HepG2 (cell line): ENCODE results near the gene SIT1. TPM values are rescaled to one million over a fixed set of nuclear protein-coding genes. Genes with fewer than 3 reads are reported as not detected.

Experiments used
- FOSL2 ChIP-seq: sonication (generic); formaldehyde crosslinking; IDR thresholded peaks from 2 replicates; pipeline ENCODE4 v1.4.0; 2020; ENCODE audit warnings: missing genetic modification reagents
- FOXC1 ChIP-seq: sonication (generic); formaldehyde crosslinking; IDR thresholded peaks from 2 replicates; pipeline ENCODE4 v1.8.0; 2022; ENCODE audit warnings: mild to moderate bottlenecking, missing genetic modification reagents, borderline replicate concordance
- HDAC1 ChIP-seq: sonication (generic); formaldehyde crosslinking; IDR thresholded peaks from 2 replicates; pipeline ENCODE4 v1.5.1; 2020; ENCODE audit warnings: mild to moderate bottlenecking, missing genetic modification reagents
- HOXA5 ChIP-seq: sonication (generic); formaldehyde crosslinking; IDR thresholded peaks from 2 replicates; pipeline ENCODE4 v1.4.0; 2020; ENCODE audit warnings: missing genetic modification reagents
- KDM5B ChIP-seq: sonication (generic); formaldehyde crosslinking; IDR thresholded peaks from 2 replicates; pipeline ENCODE4 v1.4.0; 2020; ENCODE audit warnings: missing genetic modification reagents, mild to moderate bottlenecking, borderline replicate concordance
- MTERF4 ChIP-seq: sonication (generic); formaldehyde crosslinking; IDR thresholded peaks from 2 replicates; pipeline ENCODE4 v1.8.0; 2023; ENCODE audit warnings: mild to moderate bottlenecking, missing genetic modification reagents
- MXD4 ChIP-seq: IDR thresholded peaks from 2 replicates; pipeline ENCODE4 v1.6.1; 2016; ENCODE audit warnings: mild to moderate bottlenecking, missing biosample characterization, missing genetic modification reagents
- NR2F1 ChIP-seq, 2 experiments: fragments of 450-650 bp in 1 of 2; formaldehyde crosslinking in 1 of 2; IDR thresholded peaks; 2 replicates each; pipeline versions ENCODE4 v1.5.0 to v1.6.1; 2016 to 2020; ENCODE audit warnings: mild to moderate bottlenecking in 1 of 2, missing compliant biosample characterization in 1 of 2, missing genetic modification reagents in 1 of 2, moderate library complexity in 1 of 2
- ONECUT2 ChIP-seq: sonication (generic); formaldehyde crosslinking; IDR thresholded peaks from 2 replicates; pipeline ENCODE4 v1.4.0; 2020; ENCODE audit warnings: missing genetic modification reagents
- SAFB2 ChIP-seq: sonication (generic); formaldehyde crosslinking; IDR thresholded peaks from 2 replicates; pipeline ENCODE4 v1.5.1; 2020; ENCODE audit warnings: missing genetic modification reagents, low read depth, mild to moderate bottlenecking, borderline replicate concordance
- SMC3 ChIP-seq: IDR thresholded peaks from 2 replicates; pipeline ENCODE4 v1.6.1; 2011; ENCODE audit warnings: low read length, improper control_type of control experiment
- TRIM24 ChIP-seq: sonication (generic); formaldehyde crosslinking; IDR thresholded peaks from 2 replicates; pipeline ENCODE4 v1.8.0; 2022; ENCODE audit warnings: mild to moderate bottlenecking, missing genetic modification reagents
- ZBTB49 ChIP-seq: sonication (generic); formaldehyde crosslinking; IDR thresholded peaks from 2 replicates; pipeline ENCODE4 v1.4.0; 2020; ENCODE audit warnings: missing genetic modification reagents, borderline replicate concordance
- ZFP90 ChIP-seq: sonication (generic); formaldehyde crosslinking; IDR thresholded peaks from 2 replicates; pipeline ENCODE4 v1.8.0; 2022; ENCODE audit warnings: missing genetic modification reagents, mild to moderate bottlenecking, inconsistent platforms, borderline replicate concordance
- ZFYVE20 ChIP-seq: sonication (generic); formaldehyde crosslinking; IDR thresholded peaks from 2 replicates; pipeline ENCODE4 v1.8.0; 2023; ENCODE audit warnings: low read depth, mild to moderate bottlenecking, moderate library complexity, missing genetic modification reagents, borderline replicate concordance
- ZMYM2 ChIP-seq: sonication (generic); formaldehyde crosslinking; IDR thresholded peaks from 2 replicates; pipeline ENCODE4 v1.8.0; 2022; ENCODE audit warnings: mild to moderate bottlenecking, missing genetic modification reagents
- ZNF143 ChIP-seq: sonication (generic); formaldehyde crosslinking; IDR thresholded peaks from 2 replicates; pipeline ENCODE4 v1.4.0; 2020; ENCODE audit warnings: missing genetic modification reagents
- ZNF20 ChIP-seq: sonication (generic); formaldehyde crosslinking; IDR thresholded peaks from 2 replicates; pipeline ENCODE4 v1.4.0; 2020; ENCODE audit warnings: mild to moderate bottlenecking, moderate library complexity, missing genetic modification reagents
- ZNF264 ChIP-seq: sonication (generic); formaldehyde crosslinking; IDR thresholded peaks from 2 replicates; pipeline ENCODE4 v1.4.0; 2020; ENCODE audit warnings: missing genetic modification reagents
- ZNF3 ChIP-seq: IDR thresholded peaks from 2 replicates; pipeline ENCODE4 v1.7.0; 2017; ENCODE audit warnings: inconsistent platforms
- ZNF672 ChIP-seq: sonication (generic); formaldehyde crosslinking; IDR thresholded peaks from 2 replicates; pipeline ENCODE4 v1.8.1; 2022; ENCODE audit warnings: missing genetic modification reagents
- ZNF678 ChIP-seq: sonication (generic); formaldehyde crosslinking; IDR thresholded peaks from 2 replicates; pipeline ENCODE4 v1.4.0; 2020; ENCODE audit warnings: mild to moderate bottlenecking, missing genetic modification reagents
- ZNF772 ChIP-seq: sonication (generic); formaldehyde crosslinking; IDR thresholded peaks from 2 replicates; pipeline ENCODE4 v1.5.0; 2020; ENCODE audit warnings: mild to moderate bottlenecking, missing genetic modification reagents
- ZNF879 ChIP-seq: sonication (generic); formaldehyde crosslinking; IDR thresholded peaks from 2 replicates; pipeline ENCODE4 v1.8.1; 2023; ENCODE audit warnings: missing genetic modification reagents
- ZSCAN5A ChIP-seq: sonication (generic); formaldehyde crosslinking; IDR thresholded peaks from 2 replicates; pipeline ENCODE4 v1.8.0; 2022; ENCODE audit warnings: mild to moderate bottlenecking, missing genetic modification reagents, borderline replicate concordance
- ZZZ3 ChIP-seq: sonication (generic); formaldehyde crosslinking; IDR thresholded peaks from 2 replicates; pipeline ENCODE4 v1.4.0; 2020; ENCODE audit warnings: missing genetic modification reagents, mild to moderate bottlenecking, borderline replicate concordance
- polyA plus RNA-seq, 8 experiments: library from polyadenylated mRNA; depleted of rRNA in 3 of 8; stranded (reverse) in 7 of 8; unstranded in 1 of 8; fragments of >200 nt; fragmentation: Illumina TruSeq in 4 of 8; extraction: Trizol in 4 of 8; gene quantifications; 2 replicates each; pipeline versions ENCODE4 v1.2.1 to v1.2.3, GENCODE V29; 2011 to 2016; ENCODE audit warnings: low read depth in 4 of 8, missing spikeins in 1 of 8, mixed read lengths in 1 of 8; ENCODE audit not compliant: insufficient read depth in 1 of 8
- total RNA-seq, 5 experiments: library from RNA; depleted of rRNA; stranded (reverse); fragments of >200 nt; fragmentation: Illumina TruSeq; extraction: Trizol; gene quantifications; 2 replicates each; pipeline ENCODE4 v1.2.3, GENCODE V29; 2016; ENCODE audit warnings: low read depth in 1 of 5

The SIT1 gene
- total and polyA plus RNA-seq, 2 of the 13 experiments (the other 11 are each of a cell fraction or from before 2014, with no cell fraction given), result 0.09 to 6.7 TPM

GRCh38 chr9:35658137-35658967 is 7.6 kb upstream of the SIT1 start, which contains the start of gene CCDC107 (continued):
- TF ChIP-seq ZNF264 (CRISPR knock-in tag) (0 out of 2 replicates have a peak, but pooled peaks have one; percentile 35), FOSL2 (CRISPR knock-in tag) (peak; percentile 27; the same call in 1 of the 2 replicates), ZSCAN5A (CRISPR knock-in tag) (no peak), HOXA5 (no peak), ZFP90 (CRISPR knock-in tag) (no peak), HDAC1 (CRISPR knock-in tag) (no peak; the same call in 1 of the 2 replicates), TRIM24 (CRISPR knock-in tag) (no peak), NR2F1 (CRISPR knock-in tag; IDR thresholded peaks at IDR 0.05) (no peak), ZNF3 (CRISPR knock-in tag) (no peak), SMC3 (no peak; the same call in none of the 2 replicates), SAFB2 (CRISPR knock-in tag) (no peak; the same call in 1 of the 2 replicates), ZZZ3 (CRISPR knock-in tag) (0 out of 2 replicates have a peak, but pooled peaks have one; percentile 10), FOXC1 (CRISPR knock-in tag) (peak; percentile 77), MTERF4 (CRISPR knock-in tag) (no peak), ZNF672 (CRISPR knock-in tag) (0 out of 2 replicates have a peak, but pooled peaks have one; percentile 16), ZNF20 (peak; percentile 37; the same call in 1 of the 2 replicates), KDM5B (CRISPR knock-in tag) (peak; percentile 76), ZNF143 (CRISPR knock-in tag) (no peak), ZNF772 (CRISPR knock-in tag) (0 out of 2 replicates have a peak, but pooled peaks have one; percentile 23), ZBTB49 (CRISPR knock-in tag) (no peak; the same call in 1 of the 2 replicates), ZMYM2 (CRISPR knock-in tag) (peak; percentile 42; the same call in 1 of the 2 replicates), ZFYVE20 (CRISPR knock-in tag) (no peak), ONECUT2 (no peak), MXD4 (0 out of 2 replicates have a peak, but pooled peaks have one; percentile 28), ZNF678 (CRISPR knock-in tag) (0 out of 2 replicates have a peak, but pooled peaks have one; percentile 74), ZNF879 (CRISPR knock-in tag) (no peak; the same call in 1 of the 2 replicates)
